ENCODE results near the gene MPV17.

DNA sequence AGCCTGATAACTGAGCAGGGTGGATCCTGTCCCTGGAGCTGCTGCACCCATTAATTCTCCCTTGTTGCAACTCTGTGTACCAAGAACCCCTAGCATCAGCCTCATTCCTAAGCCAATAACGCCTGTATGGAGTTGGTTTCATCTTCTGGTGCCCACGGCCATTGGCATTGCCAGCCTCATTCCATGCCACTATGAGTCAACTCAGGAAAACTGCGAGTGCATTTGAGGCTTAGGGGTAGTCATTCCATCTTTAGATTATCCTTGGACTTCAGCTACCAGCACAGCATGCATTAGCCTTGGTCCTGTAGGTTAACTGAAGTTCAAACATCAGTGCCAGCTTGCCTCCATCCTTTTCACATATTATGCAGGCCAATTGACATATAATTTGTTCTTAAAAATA lies 42.1 kb downstream of the MPV17 start:
- TF ChIP-seq POLR2AphosphoS5 (IDR thresholded peaks at IDR 0.05) (no peak), POLR2A (IDR thresholded peaks at IDR 0.05) (no peak)
- TF ChIP-seq, protein P1, sequence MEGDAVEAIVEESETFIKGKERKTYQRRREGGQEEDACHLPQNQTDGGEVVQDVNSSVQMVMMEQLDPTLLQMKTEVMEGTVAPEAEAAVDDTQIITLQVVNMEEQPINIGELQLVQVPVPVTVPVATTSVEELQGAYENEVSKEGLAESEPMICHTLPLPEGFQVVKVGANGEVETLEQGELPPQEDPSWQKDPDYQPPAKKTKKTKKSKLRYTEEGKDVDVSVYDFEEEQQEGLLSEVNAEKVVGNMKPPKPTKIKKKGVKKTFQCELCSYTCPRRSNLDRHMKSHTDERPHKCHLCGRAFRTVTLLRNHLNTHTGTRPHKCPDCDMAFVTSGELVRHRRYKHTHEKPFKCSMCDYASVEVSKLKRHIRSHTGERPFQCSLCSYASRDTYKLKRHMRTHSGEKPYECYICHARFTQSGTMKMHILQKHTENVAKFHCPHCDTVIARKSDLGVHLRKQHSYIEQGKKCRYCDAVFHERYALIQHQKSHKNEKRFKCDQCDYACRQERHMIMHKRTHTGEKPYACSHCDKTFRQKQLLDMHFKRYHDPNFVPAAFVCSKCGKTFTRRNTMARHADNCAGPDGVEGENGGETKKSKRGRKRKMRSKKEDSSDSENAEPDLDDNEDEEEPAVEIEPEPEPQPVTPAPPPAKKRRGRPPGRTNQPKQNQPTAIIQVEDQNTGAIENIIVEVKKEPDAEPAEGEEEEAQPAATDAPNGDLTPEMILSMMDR (IDR thresholded peaks at IDR 0.05 in 8 of 11, conservative IDR thresholded peaks at IDR 0.05 in 3 of 11) = no peak

Measured in spleen (tissue), 7 donors.